ENCODE results near the gene PABPC1L. TPM values are rescaled to one million over a fixed set of nuclear protein-coding genes. Genes with fewer than 3 reads are reported as not detected.

PABPC1L gene
- total RNA-seq, 2 donors from 2014 or later: 129 to 142 TPM

- Mint-ChIP-seq H3K4me1 (peaks cover 26% of the 10 kb centered on the region), H3K27ac (peak overlapping the region; percentile 83), H3K9me3 (no peaks in the 10 kb centered on the region), H3K4me3 (peak overlapping the region; percentile 79), H3K27me3 (ENCODE audit: insufficient read depth) (no peaks in the 10 kb centered on the region), H3K36me3 (ENCODE audit: low read depth) (peaks cover 58% of the 10 kb centered on the region)
- H3K36me3 ChIP-seq (ENCODE audit: control insufficient read depth, insufficient read depth, low read length): peaks cover 65% of the 10 kb centered on the region
- peak; percentile 74 for DNase-seq
- 56 to 86% methylated on average over 9 to 15 of the region's 17 CpGs for WGBS, 2 experiments (ENCODE audit: insufficient coverage in 1 of 2, insufficient read length in 1 of 2)
- H3K9ac ChIP-seq (ENCODE audit: extremely low read depth, low read length, poor library complexity, severe bottlenecking): peak overlapping the region; percentile 62
- peak overlapping the region; percentile 81 for H3K4me3 ChIP-seq (ENCODE audit: low read length)
- H3K4me1 ChIP-seq (ENCODE audit: control insufficient read depth, insufficient read depth, low read length): no peaks in the 10 kb centered on the region
- no peak overlapping the region for H3K27ac ChIP-seq (ENCODE audit: low read depth, low read length)
- no peaks in the 10 kb centered on the region for H3K9me3 ChIP-seq (ENCODE audit: control insufficient read depth, low read length)
- TF ChIP-seq CTCF (conservative IDR thresholded peaks at IDR 0.05): no peak
- no peaks in the 10 kb centered on the region for H3K27me3 ChIP-seq (ENCODE audit: control insufficient read depth, insufficient read depth, low read length, poor library complexity, severe bottlenecking)
These were observed 916 bp downstream of the PABPC1L start for GRCh38 chr20:44910690-44911262.

GRCh38 chr20:44911264-44911921 lies 1.5 kb downstream of the PABPC1L start:
- no peaks in the 10 kb centered on the region for H3K27me3 Mint-ChIP-seq (ENCODE audit: insufficient read depth)
- peaks cover 58% of the 10 kb centered on the region for H3K36me3 Mint-ChIP-seq (ENCODE audit: low read depth)
- peak overlapping the region; percentile 68 for H3K4me3 ChIP-seq (ENCODE audit: low read length)

GRCh38 chr20:44912189-44912588 lies 2.3 kb downstream of the PABPC1L start:
- H3K36me3 ChIP-seq (ENCODE audit: control insufficient read depth, insufficient read depth, low read length): peaks cover 62% of the 10 kb centered on the region
- H3K4me3 ChIP-seq (ENCODE audit: low read length): peak overlapping the region; percentile 68
- Mint-ChIP-seq H3K4me3 (peak overlapping the region; percentile 79), H3K27ac (peak overlapping the region; percentile 71), H3K27me3 (ENCODE audit: insufficient read depth) (no peaks in the 10 kb centered on the region), H3K36me3 (ENCODE audit: low read depth) (peaks cover 57% of the 10 kb centered on the region), H3K9me3 (no peaks in the 10 kb centered on the region), H3K4me1 (peaks cover 26% of the 10 kb centered on the region)
- no peaks in the 10 kb centered on the region for H3K9me3 ChIP-seq (ENCODE audit: control insufficient read depth, low read length)
- no peaks in the 10 kb centered on the region for H3K27me3 ChIP-seq (ENCODE audit: control insufficient read depth, insufficient read depth, low read length, poor library complexity, severe bottlenecking)
- no peak overlapping the region for H3K27ac ChIP-seq (ENCODE audit: low read depth, low read length)
- DNase-seq: no peak
- 82 to 100% methylated on average over 1 to 2 of the region's 2 CpGs for WGBS, 2 experiments (ENCODE audit: insufficient coverage in 1 of 2, insufficient read length in 1 of 2)
- TF ChIP-seq CTCF (conservative IDR thresholded peaks at IDR 0.05): no peak
- no peak overlapping the region for H3K9ac ChIP-seq (ENCODE audit: extremely low read depth, low read length, poor library complexity, severe bottlenecking)
- H3K4me1 ChIP-seq (ENCODE audit: control insufficient read depth, insufficient read depth, low read length): no peaks in the 10 kb centered on the region

More at GRCh38 chr20:44911264-44911921, 1.5 kb downstream of the PABPC1L start:
- WGBS, 2 experiments (ENCODE audit: insufficient coverage in 1 of 2, insufficient read length in 1 of 2): 57 to 63% methylated on average over 10 to 21 of the region's 21 CpGs
- no peaks in the 10 kb centered on the region for H3K9me3 ChIP-seq (ENCODE audit: control insufficient read depth, low read length)
- no peak overlapping the region for H3K9ac ChIP-seq (ENCODE audit: extremely low read depth, low read length, poor library complexity, severe bottlenecking)
- no peaks in the 10 kb centered on the region for H3K4me1 ChIP-seq (ENCODE audit: control insufficient read depth, insufficient read depth, low read length)
- H3K4me3 Mint-ChIP-seq: peak overlapping the region; percentile 79
- peak; percentile 81 for TF ChIP-seq CTCF (conservative IDR thresholded peaks at IDR 0.05)
- H3K4me1 Mint-ChIP-seq: peaks cover 26% of the 10 kb centered on the region
- peak; percentile 96 for DNase-seq
- H3K27me3 ChIP-seq (ENCODE audit: control insufficient read depth, insufficient read depth, low read length, poor library complexity, severe bottlenecking): no peaks in the 10 kb centered on the region
- peak overlapping the region; percentile 87 for H3K27ac Mint-ChIP-seq
- no peaks in the 10 kb centered on the region for H3K9me3 Mint-ChIP-seq
- peaks cover 62% of the 10 kb centered on the region for H3K36me3 ChIP-seq (ENCODE audit: control insufficient read depth, insufficient read depth, low read length)
- H3K27ac ChIP-seq (ENCODE audit: low read depth, low read length): no peak overlapping the region
